ENCODE data around the gene ADGRF1.

DNA sequence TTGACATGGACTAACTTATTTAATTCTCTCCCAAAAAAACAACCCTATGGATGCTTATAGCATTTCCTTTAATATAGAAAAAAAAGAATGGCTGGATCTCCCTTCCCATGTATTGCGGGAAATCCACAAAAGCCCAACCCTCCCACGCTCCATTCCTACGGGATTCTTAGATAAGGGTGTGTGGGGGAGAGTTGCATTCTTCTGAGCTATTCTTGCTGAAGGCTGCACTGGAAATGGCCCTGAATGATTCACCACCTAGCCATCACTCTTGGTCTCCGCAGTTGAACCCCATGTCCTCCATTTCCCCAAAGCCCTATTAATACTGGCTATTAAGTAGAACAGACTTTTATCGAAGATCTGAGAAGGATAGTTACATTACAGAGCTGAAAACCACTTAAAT, 78.5 kb downstream of the ADGRF1 start:
- TF ChIP-seq CTCF (IDR thresholded peaks at IDR 0.05) (no peak), POLR2A (IDR thresholded peaks at IDR 0.05) (no peak), EP300 (IDR thresholded peaks at IDR 0.05) (no peak)

Data from tibial nerve (tissue), 4 donors.